ENCODE measurements around the gene TLE5. TPM values are rescaled to one million over a fixed set of nuclear protein-coding genes. Genes with fewer than 3 reads are reported as not detected.

Gene TLE5
- total and polyA plus RNA-seq, 9 of the 15 experiments (the other 6 are each of a cell fraction or from before 2014, with no cell fraction given) = 2.0 to 347 (median 235) TPM

GRCh38 chr19:3108775-3109174 lies 46.5 kb upstream of the TLE5 start (continued):
- TF ChIP-seq, protein P1, sequence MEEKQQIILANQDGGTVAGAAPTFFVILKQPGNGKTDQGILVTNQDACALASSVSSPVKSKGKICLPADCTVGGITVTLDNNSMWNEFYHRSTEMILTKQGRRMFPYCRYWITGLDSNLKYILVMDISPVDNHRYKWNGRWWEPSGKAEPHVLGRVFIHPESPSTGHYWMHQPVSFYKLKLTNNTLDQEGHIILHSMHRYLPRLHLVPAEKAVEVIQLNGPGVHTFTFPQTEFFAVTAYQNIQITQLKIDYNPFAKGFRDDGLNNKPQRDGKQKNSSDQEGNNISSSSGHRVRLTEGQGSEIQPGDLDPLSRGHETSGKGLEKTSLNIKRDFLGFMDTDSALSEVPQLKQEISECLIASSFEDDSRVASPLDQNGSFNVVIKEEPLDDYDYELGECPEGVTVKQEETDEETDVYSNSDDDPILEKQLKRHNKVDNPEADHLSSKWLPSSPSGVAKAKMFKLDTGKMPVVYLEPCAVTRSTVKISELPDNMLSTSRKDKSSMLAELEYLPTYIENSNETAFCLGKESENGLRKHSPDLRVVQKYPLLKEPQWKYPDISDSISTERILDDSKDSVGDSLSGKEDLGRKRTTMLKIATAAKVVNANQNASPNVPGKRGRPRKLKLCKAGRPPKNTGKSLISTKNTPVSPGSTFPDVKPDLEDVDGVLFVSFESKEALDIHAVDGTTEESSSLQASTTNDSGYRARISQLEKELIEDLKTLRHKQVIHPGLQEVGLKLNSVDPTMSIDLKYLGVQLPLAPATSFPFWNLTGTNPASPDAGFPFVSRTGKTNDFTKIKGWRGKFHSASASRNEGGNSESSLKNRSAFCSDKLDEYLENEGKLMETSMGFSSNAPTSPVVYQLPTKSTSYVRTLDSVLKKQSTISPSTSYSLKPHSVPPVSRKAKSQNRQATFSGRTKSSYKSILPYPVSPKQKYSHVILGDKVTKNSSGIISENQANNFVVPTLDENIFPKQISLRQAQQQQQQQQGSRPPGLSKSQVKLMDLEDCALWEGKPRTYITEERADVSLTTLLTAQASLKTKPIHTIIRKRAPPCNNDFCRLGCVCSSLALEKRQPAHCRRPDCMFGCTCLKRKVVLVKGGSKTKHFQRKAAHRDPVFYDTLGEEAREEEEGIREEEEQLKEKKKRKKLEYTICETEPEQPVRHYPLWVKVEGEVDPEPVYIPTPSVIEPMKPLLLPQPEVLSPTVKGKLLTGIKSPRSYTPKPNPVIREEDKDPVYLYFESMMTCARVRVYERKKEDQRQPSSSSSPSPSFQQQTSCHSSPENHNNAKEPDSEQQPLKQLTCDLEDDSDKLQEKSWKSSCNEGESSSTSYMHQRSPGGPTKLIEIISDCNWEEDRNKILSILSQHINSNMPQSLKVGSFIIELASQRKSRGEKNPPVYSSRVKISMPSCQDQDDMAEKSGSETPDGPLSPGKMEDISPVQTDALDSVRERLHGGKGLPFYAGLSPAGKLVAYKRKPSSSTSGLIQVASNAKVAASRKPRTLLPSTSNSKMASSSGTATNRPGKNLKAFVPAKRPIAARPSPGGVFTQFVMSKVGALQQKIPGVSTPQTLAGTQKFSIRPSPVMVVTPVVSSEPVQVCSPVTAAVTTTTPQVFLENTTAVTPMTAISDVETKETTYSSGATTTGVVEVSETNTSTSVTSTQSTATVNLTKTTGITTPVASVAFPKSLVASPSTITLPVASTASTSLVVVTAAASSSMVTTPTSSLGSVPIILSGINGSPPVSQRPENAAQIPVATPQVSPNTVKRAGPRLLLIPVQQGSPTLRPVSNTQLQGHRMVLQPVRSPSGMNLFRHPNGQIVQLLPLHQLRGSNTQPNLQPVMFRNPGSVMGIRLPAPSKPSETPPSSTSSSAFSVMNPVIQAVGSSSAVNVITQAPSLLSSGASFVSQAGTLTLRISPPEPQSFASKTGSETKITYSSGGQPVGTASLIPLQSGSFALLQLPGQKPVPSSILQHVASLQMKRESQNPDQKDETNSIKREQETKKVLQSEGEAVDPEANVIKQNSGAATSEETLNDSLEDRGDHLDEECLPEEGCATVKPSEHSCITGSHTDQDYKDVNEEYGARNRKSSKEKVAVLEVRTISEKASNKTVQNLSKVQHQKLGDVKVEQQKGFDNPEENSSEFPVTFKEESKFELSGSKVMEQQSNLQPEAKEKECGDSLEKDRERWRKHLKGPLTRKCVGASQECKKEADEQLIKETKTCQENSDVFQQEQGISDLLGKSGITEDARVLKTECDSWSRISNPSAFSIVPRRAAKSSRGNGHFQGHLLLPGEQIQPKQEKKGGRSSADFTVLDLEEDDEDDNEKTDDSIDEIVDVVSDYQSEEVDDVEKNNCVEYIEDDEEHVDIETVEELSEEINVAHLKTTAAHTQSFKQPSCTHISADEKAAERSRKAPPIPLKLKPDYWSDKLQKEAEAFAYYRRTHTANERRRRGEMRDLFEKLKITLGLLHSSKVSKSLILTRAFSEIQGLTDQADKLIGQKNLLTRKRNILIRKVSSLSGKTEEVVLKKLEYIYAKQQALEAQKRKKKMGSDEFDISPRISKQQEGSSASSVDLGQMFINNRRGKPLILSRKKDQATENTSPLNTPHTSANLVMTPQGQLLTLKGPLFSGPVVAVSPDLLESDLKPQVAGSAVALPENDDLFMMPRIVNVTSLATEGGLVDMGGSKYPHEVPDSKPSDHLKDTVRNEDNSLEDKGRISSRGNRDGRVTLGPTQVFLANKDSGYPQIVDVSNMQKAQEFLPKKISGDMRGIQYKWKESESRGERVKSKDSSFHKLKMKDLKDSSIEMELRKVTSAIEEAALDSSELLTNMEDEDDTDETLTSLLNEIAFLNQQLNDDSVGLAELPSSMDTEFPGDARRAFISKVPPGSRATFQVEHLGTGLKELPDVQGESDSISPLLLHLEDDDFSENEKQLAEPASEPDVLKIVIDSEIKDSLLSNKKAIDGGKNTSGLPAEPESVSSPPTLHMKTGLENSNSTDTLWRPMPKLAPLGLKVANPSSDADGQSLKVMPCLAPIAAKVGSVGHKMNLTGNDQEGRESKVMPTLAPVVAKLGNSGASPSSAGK (IDR thresholded peaks at IDR 0.05) = peak; percentile 82
- no peak for TF ChIP-seq IRF1 (CRISPR knock-in tag; IDR thresholded peaks at IDR 0.05; ENCODE audit: borderline replicate concordance)
- TF ChIP-seq FOXA1 (IDR thresholded peaks at IDR 0.05; ENCODE audit: borderline replicate concordance) = no peak
- TF ChIP-seq SNRNP70 (optimal IDR thresholded peaks at IDR 0.05; ENCODE audit: low read depth, low read length) = no peak
- no peak for TF ChIP-seq FOXA3 (CRISPR knock-in tag; conservative IDR thresholded peaks at IDR 0.05 in 1 of 2, IDR thresholded peaks at IDR 0.05 in 1 of 2)
- TF ChIP-seq XRCC4 (IDR thresholded peaks at IDR 0.05; ENCODE audit: extremely low read depth, insufficient read depth, insufficient read length) = no peak
- TF ChIP-seq GTF2F1 (IDR thresholded peaks at IDR 0.05; ENCODE audit: low read depth, low read length) = no peak
- TF ChIP-seq NR2C1 (IDR thresholded peaks at IDR 0.05) = no peak
- no peak for TF ChIP-seq NR2C1 (tag; IDR thresholded peaks at IDR 0.05)
- TF ChIP-seq DACH1 (IDR thresholded peaks at IDR 0.05; ENCODE audit: partially characterized antibody) = no peak
- TF ChIP-seq ZNF134 (CRISPR knock-in tag; conservative IDR thresholded peaks at IDR 0.05) = no peak
- TF ChIP-seq PTBP1 (IDR thresholded peaks at IDR 0.05; ENCODE audit: low read depth, low read length) = no peak
- TF ChIP-seq RB1 (IDR thresholded peaks at IDR 0.05; ENCODE audit: low read depth) = peak; percentile 57; the same call in 1 of the 2 replicates
- peak; percentile 31; the same call in 1 of the 2 replicates for TF ChIP-seq CREM (IDR thresholded peaks at IDR 0.05; ENCODE audit: low read depth)
- TF ChIP-seq, protein P2, sequence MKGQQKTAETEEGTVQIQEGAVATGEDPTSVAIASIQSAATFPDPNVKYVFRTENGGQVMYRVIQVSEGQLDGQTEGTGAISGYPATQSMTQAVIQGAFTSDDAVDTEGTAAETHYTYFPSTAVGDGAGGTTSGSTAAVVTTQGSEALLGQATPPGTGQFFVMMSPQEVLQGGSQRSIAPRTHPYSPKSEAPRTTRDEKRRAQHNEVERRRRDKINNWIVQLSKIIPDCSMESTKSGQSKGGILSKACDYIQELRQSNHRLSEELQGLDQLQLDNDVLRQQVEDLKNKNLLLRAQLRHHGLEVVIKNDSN (CRISPR knock-in tag; IDR thresholded peaks at IDR 0.05) = peak; percentile 86

All from K562 (cell line).